K562 (cell line): ENCODE results near the gene C12orf43. TPM values are rescaled to one million over a fixed set of nuclear protein-coding genes. Genes with fewer than 3 reads are reported as not detected.

Experiments
- ATF1 ChIP-seq, 2 experiments: fragments of 450-650 bp in 1 of 2; IDR thresholded peaks; 2 replicates each; pipeline ENCODE4 v1.6.1; 2016; ENCODE audit warnings: missing compliant biosample characterization in 1 of 2, missing genetic modification characterization in 1 of 2
- C11orf30 ChIP-seq: fragments of 450-650 bp; IDR thresholded peaks from 2 replicates; pipeline ENCODE4 v1.6.1; 2016; ENCODE audit warnings: low read depth, mild to moderate bottlenecking
- CBX1 ChIP-seq: sonication (generic); IDR thresholded peaks from 2 replicates; pipeline ENCODE4 v1.6.1; 2016; ENCODE audit warnings: antibody characterized with exemption, low read depth, mild to moderate bottlenecking
- CC2D1A ChIP-seq: fragments of 450-650 bp; IDR thresholded peaks from 2 replicates; pipeline ENCODE4 v1.6.1; 2017; ENCODE audit warnings: mild to moderate bottlenecking
- CREM ChIP-seq: IDR thresholded peaks from 2 replicates; pipeline ENCODE4 v1.6.1; 2014; ENCODE audit warnings: antibody characterized with exemption, low read depth
- CSDE1 ChIP-seq, 2 experiments: fragments of 450-650 bp; IDR thresholded peaks; 2 replicates each; pipeline ENCODE4 v1.6.1; 2016; ENCODE audit warnings: mild to moderate bottlenecking in 1 of 2
- ELF2 ChIP-seq: fragments of 250-450 bp; sonication (Bioruptor Pico); IDR thresholded peaks from 2 replicates; pipeline ENCODE4 v1.5.0; 2021; ENCODE audit warnings: mild to moderate bottlenecking
- ERF ChIP-seq: fragments of 450-650 bp; formaldehyde crosslinking; IDR thresholded peaks from 2 replicates; pipeline ENCODE4 v1.4.0; 2020; ENCODE audit warnings: mild to moderate bottlenecking, mixed read lengths
- HMBOX1 ChIP-seq: sonication (generic); IDR thresholded peaks from 2 replicates; pipeline ENCODE4 v1.6.1; 2016
- KDM2B ChIP-seq: fragments of 250-450 bp; sonication (Bioruptor Pico); IDR thresholded peaks from 2 replicates; pipeline ENCODE4 v1.8.0; 2021; ENCODE audit warnings: mild to moderate bottlenecking, moderate library complexity
- MAFG ChIP-seq: fragments of 450-650 bp; conservative IDR thresholded peaks from 2 replicates; pipeline ENCODE4 v1.6.1; 2016; ENCODE audit warnings: missing genetic modification characterization, missing compliant biosample characterization
- MEF2D ChIP-seq: conservative IDR thresholded peaks from 2 replicates; pipeline ENCODE4 v1.6.1; 2016; ENCODE audit warnings: low read depth, missing genetic modification characterization, missing compliant biosample characterization
- MEIS2 ChIP-seq: fragments of 450-650 bp; IDR thresholded peaks from 2 replicates; pipeline ENCODE4 v1.6.1; 2014; ENCODE audit warnings: mild to moderate bottlenecking; ENCODE audit not compliant: partially characterized antibody
- NEUROD1 ChIP-seq: fragments of 150-350 bp; IDR thresholded peaks from 2 replicates; pipeline ENCODE4 v1.6.1; 2014; ENCODE audit warnings: borderline replicate concordance, low read length, low read depth; ENCODE audit not compliant: partially characterized antibody
- PTRF ChIP-seq: fragments of 450-650 bp; IDR thresholded peaks from 2 replicates; pipeline ENCODE4 v1.6.1; 2016; ENCODE audit warnings: mild to moderate bottlenecking, missing genetic modification characterization, missing compliant biosample characterization
- SLC30A9 ChIP-seq: fragments of 250-450 bp; sonication (Bioruptor Pico); IDR thresholded peaks from 2 replicates; pipeline ENCODE4 v1.8.0; 2022; ENCODE audit warnings: mild to moderate bottlenecking, moderate library complexity
- SMARCE1 ChIP-seq: fragments of 450-650 bp; IDR thresholded peaks from 2 replicates; pipeline ENCODE4 v1.7.1; 2016; ENCODE audit warnings: mild to moderate bottlenecking
- TFE3 ChIP-seq: fragments of 450-650 bp; formaldehyde crosslinking; IDR thresholded peaks from 2 replicates; pipeline ENCODE4 v1.4.0; 2020; ENCODE audit warnings: mild to moderate bottlenecking, mixed read lengths
- ZFX ChIP-seq: sonication (generic); formaldehyde crosslinking; IDR thresholded peaks from 2 replicates; pipeline ENCODE4 v1.8.0; 2022; ENCODE audit warnings: mild to moderate bottlenecking, missing genetic modification reagents, moderate library complexity
- ZNF121 ChIP-seq: sonication (generic); formaldehyde crosslinking; conservative IDR thresholded peaks from 2 replicates; pipeline ENCODE4 v1.8.0; 2022; ENCODE audit warnings: missing genetic modification reagents
- ZNF217 ChIP-seq: sonication (generic); formaldehyde crosslinking; IDR thresholded peaks from 2 replicates; pipeline ENCODE4 v1.8.0; 2022; ENCODE audit warnings: mild to moderate bottlenecking, missing genetic modification reagents
- ZNF408 ChIP-seq: fragments of 250-450 bp; sonication (Bioruptor Pico); IDR thresholded peaks from 2 replicates; pipeline ENCODE4 v1.4.0; 2020; ENCODE audit warnings: low read depth, mild to moderate bottlenecking, moderate library complexity
- ZNF592 ChIP-seq: fragments of 450-650 bp; IDR thresholded peaks from 2 replicates; pipeline ENCODE4 v1.6.1; 2017; ENCODE audit warnings: antibody characterized with exemption, mild to moderate bottlenecking
- polyA plus RNA-seq, 8 experiments: library from polyadenylated mRNA; depleted of rRNA in 4 of 8; stranded (reverse) in 5 of 8; unstranded in 3 of 8; fragments of >200 nt; fragmentation: Nextera tagmentation in 2 of 8; fragmentation: Illumina TruSeq in 1 of 8; extraction: Ambion mirVana in 2 of 8; extraction: Trizol in 1 of 8; gene quantifications; 2 replicates each; pipeline versions ENCODE4 v1.2.1 to v1.2.3, GENCODE V29; 2011 to 2014; ENCODE audit warnings: inconsistent platforms in 1 of 8, missing spikeins in 1 of 8
- total RNA-seq, 7 experiments: library from RNA; depleted of rRNA in 6 of 7; stranded (reverse); fragments of >200 nt in 6 of 7; fragmentation: Illumina TruSeq in 2 of 7; extraction: Trizol in 2 of 7; gene quantifications; 2 replicates each; pipeline versions ENCODE4 v1.2.1 to v1.2.3, GENCODE V29; 2011 to 2021; ENCODE audit warnings: low replicate concordance in 1 of 7

The C12orf43 gene
- total and polyA plus RNA-seq, 9 of the 15 experiments (the other 6 are each of a cell fraction or from before 2014, with no cell fraction given) = 4.3 to 22.2 (median 16.8) TPM

- no peak for TF ChIP-seq ZNF592
- no peak for TF ChIP-seq ZNF217 (CRISPR knock-in tag)
- no peak for TF ChIP-seq SMARCE1
- TF ChIP-seq ZFX (CRISPR knock-in tag) = no peak
- TF ChIP-seq ELF2 = no peak
- TF ChIP-seq C11orf30 = no peak
- TF ChIP-seq MAFG (tag) = no peak
- no peak for TF ChIP-seq CBX1
- TF ChIP-seq PTRF (tag) = no peak
- no peak for TF ChIP-seq TFE3 (CRISPR knock-in tag)
- TF ChIP-seq HMBOX1 = 0 out of 2 replicates have a peak, but pooled peaks have one; percentile 24
- no peak for TF ChIP-seq CSDE1 (IDR thresholded peaks at IDR 0.05)
- TF ChIP-seq SLC30A9 (CRISPR knock-in tag) = no peak
- TF ChIP-seq MEF2D (tag) = no peak
- TF ChIP-seq ATF1 (CRISPR knock-in tag; IDR thresholded peaks at IDR 0.05) = no peak
- peak; percentile 43; the same call in 1 of the 2 replicates for TF ChIP-seq ATF1 (tag; IDR thresholded peaks at IDR 0.05)
- TF ChIP-seq ERF (CRISPR knock-in tag) = no peak
- 0 out of 2 replicates have a peak, but pooled peaks have one; percentile 25 for TF ChIP-seq ZNF121 (CRISPR knock-in tag)
- TF ChIP-seq ZNF408 (CRISPR knock-in tag) = no peak
- TF ChIP-seq KDM2B (CRISPR knock-in tag) = no peak
- no peak for TF ChIP-seq CREM
- peak; percentile 86 for TF ChIP-seq MEIS2
- no peak for TF ChIP-seq CC2D1A
- TF ChIP-seq NEUROD1 = no peak
These were observed 22.8 kb upstream of the C12orf43 start, which contains the start of gene OASL (continued) for GRCh38 chr12:121038861-121039668.
